H1 (cell line): Measurements from ENCODE around the gene HBD. TPM values are rescaled to one million over a fixed set of nuclear protein-coding genes. Genes with fewer than 3 reads are reported as not detected.

Experiments
- CTCF ChIA-PET: fragments of 300-600 bp; sonication (Branson Sonifier 250); formaldehyde crosslinking; loops from one replicate; lab custom pipeline; 2021; ENCODE audit not compliant: partially characterized antibody; lab: Charles Lee
- POLR2A ChIA-PET: fragments of 300-600 bp; sonication (Branson Sonifier 250); formaldehyde crosslinking; loops from one replicate; lab custom pipeline; 2021; ENCODE audit warnings: inconsistent platforms; ENCODE audit not compliant: partially characterized antibody; lab: Charles Lee
- DNase-seq, 2 experiments: peaks; one replicate each; pipeline versions ENCODE4 v3.0.0 to v3.0.0-alpha.2; 2010 to 2022; ENCODE audit warnings: low spot score in 2 of 2, low read depth in 1 of 2, mixed read lengths in 1 of 2
- FAIRE-seq: peaks from 2 replicates; lab custom pipeline; 2011; peaks lifted over from hg19 to GRCh38; lab: Jason Lieb, UNC
- H2AFZ ChIP-seq: 2 replicates; pipeline ENCODE4 v1.8.1; 2012; ENCODE audit warnings: low read length, inconsistent platforms
- H2AK5ac ChIP-seq: 2 replicates; pipeline ENCODE4 v1.6.1; 2013; ENCODE audit warnings: low read depth, low read length
- H2BK120ac ChIP-seq: replicated peaks from 2 replicates; pipeline ENCODE3; 2013; ENCODE audit warnings: low read depth, low read length, inconsistent platforms
- H2BK12ac ChIP-seq: 2 replicates; pipeline ENCODE4 v1.6.1; 2013; ENCODE audit warnings: low read depth, low read length
- H2BK15ac ChIP-seq: 2 replicates; pipeline ENCODE4 v1.6.1; 2013; ENCODE audit warnings: low read length
- H2BK20ac ChIP-seq: 2 replicates; pipeline ENCODE4 v1.6.1; 2013; ENCODE audit warnings: low read length
- H2BK5ac ChIP-seq: 2 replicates; pipeline ENCODE4 v1.6.1; 2013; ENCODE audit warnings: low read depth, low read length
- H3K14ac ChIP-seq: 2 replicates; pipeline ENCODE4 v1.6.1; 2013; ENCODE audit warnings: inconsistent platforms; ENCODE audit not compliant: insufficient read length
- H3K18ac ChIP-seq: 2 replicates; pipeline ENCODE4 v1.6.1; 2013; ENCODE audit warnings: low read length; ENCODE audit errors: extremely low read depth
- H3K23ac ChIP-seq: 2 replicates; pipeline ENCODE4 v1.6.1; 2013; ENCODE audit warnings: inconsistent platforms; ENCODE audit not compliant: insufficient read length
- H3K23me2 ChIP-seq: 2 replicates; pipeline ENCODE4 v1.6.1; 2013; ENCODE audit warnings: low read depth, low read length
- H3K27ac ChIP-seq: 2 replicates; pipeline ENCODE4 v1.6.1; 2011; ENCODE audit warnings: low read depth, low read length, inconsistent platforms
- H3K27me3 ChIP-seq, 4 experiments: replicated peaks in 1 of 4; 1 replicate in 1 of 4; 2 replicates in 3 of 4; pipeline versions ENCODE4 v1.6.1 to v1.8.1; 2011 to 2013; ENCODE audit warnings: low read length in 3 of 4, mild to moderate bottlenecking in 3 of 4, inconsistent platforms in 2 of 4, mixed read lengths in 2 of 4, moderate library complexity in 1 of 4; ENCODE audit not compliant: control insufficient read depth in 3 of 4, insufficient read depth in 3 of 4; ENCODE audit errors: extremely low read depth in 1 of 4
- H3K36me3 ChIP-seq, 4 experiments: 2 replicates each; pipeline versions ENCODE4 v1.6.1 to v1.8.1; 2011 to 2013; ENCODE audit warnings: mild to moderate bottlenecking in 4 of 4, low read length in 3 of 4, moderate library complexity in 2 of 4, control low read depth in 1 of 4, inconsistent platforms in 1 of 4; ENCODE audit not compliant: insufficient read depth in 4 of 4, control insufficient read depth in 2 of 4
- H3K4ac ChIP-seq: replicated peaks from 2 replicates; pipeline ENCODE3; 2013; ENCODE audit warnings: low read length, low read depth, mixed read lengths, inconsistent platforms; ENCODE audit not compliant: insufficient read length
- H3K4me1 ChIP-seq, 4 experiments: replicated peaks in 1 of 4; 1 replicate in 1 of 4; 2 replicates in 3 of 4; pipeline versions ENCODE4 v1.6.1 to v1.8.1; 2011 to 2013; ENCODE audit warnings: low read length in 3 of 4, inconsistent platforms in 2 of 4, mixed read lengths in 1 of 4; ENCODE audit not compliant: insufficient read depth in 4 of 4, control insufficient read depth in 3 of 4
- H3K4me2 ChIP-seq, 2 experiments: 2 replicates each; pipeline versions ENCODE4 v1.6.1 to v1.8.1; 2011 to 2013; ENCODE audit warnings: low read depth in 2 of 2, low read length in 2 of 2, control low read depth in 1 of 2, inconsistent platforms in 1 of 2, mild to moderate bottlenecking in 1 of 2; ENCODE audit not compliant: insufficient read depth in 1 of 2
- H3K4me3 ChIP-seq, 4 experiments: fragments of 200-600, 300-600 bp in 1 of 4; sonication (generic), shearing (Covaris generic), sonication (Bioruptor Twin) in 1 of 4; 2 replicates each; pipeline versions ENCODE4 v1.5.1 to v1.8.1; 2011 to 2016; ENCODE audit warnings: low read length in 4 of 4, low read depth in 3 of 4, control low read depth in 2 of 4, inconsistent platforms in 2 of 4, mild to moderate bottlenecking in 2 of 4, mixed read lengths in 1 of 4, moderate library complexity in 1 of 4; ENCODE audit not compliant: insufficient read depth in 2 of 4; ENCODE audit errors: extremely low read depth in 1 of 4
- H3K56ac ChIP-seq: replicated peaks from 2 replicates; pipeline ENCODE3; 2013; ENCODE audit warnings: low read depth, mild to moderate bottlenecking, mixed read lengths, low read length, inconsistent platforms; ENCODE audit not compliant: insufficient read length
- H3K79me1 ChIP-seq: 2 replicates; pipeline ENCODE4 v1.6.1; 2013; ENCODE audit warnings: low read depth, low read length, control low read depth
- H3K79me2 ChIP-seq, 2 experiments: 2 replicates each; pipeline versions ENCODE4 v1.6.1 to v1.8.1; 2012 to 2013; ENCODE audit warnings: low read length in 2 of 2, mild to moderate bottlenecking in 2 of 2, inconsistent platforms in 1 of 2; ENCODE audit not compliant: insufficient read depth in 2 of 2, control insufficient read depth in 1 of 2
- H3K9ac ChIP-seq, 4 experiments: replicated peaks in 1 of 4; 1 replicate in 1 of 4; 2 replicates in 3 of 4; pipeline versions ENCODE4 v1.6.1 to v1.8.1; 2011 to 2013; ENCODE audit warnings: low read depth in 3 of 4, low read length in 3 of 4, control low read depth in 2 of 4, mild to moderate bottlenecking in 2 of 4, moderate library complexity in 2 of 4, inconsistent platforms in 1 of 4; ENCODE audit errors: extremely low read depth in 1 of 4
- H3K9me3 ChIP-seq, 2 experiments: 2 replicates each; pipeline versions ENCODE4 v1.6.1 to v1.8.1; 2012 to 2013; ENCODE audit warnings: mild to moderate bottlenecking in 2 of 2, moderate library complexity in 2 of 2, control low read depth in 1 of 2, inconsistent platforms in 1 of 2, low read depth in 1 of 2, low read length in 1 of 2, mixed read lengths in 1 of 2; ENCODE audit not compliant: insufficient read depth in 2 of 2
- H4K20me1 ChIP-seq, 2 experiments: replicated peaks in 1 of 2; 2 replicates each; pipeline versions ENCODE3 to v1.8.1; 2011 to 2013; ENCODE audit warnings: inconsistent platforms in 2 of 2, low read length in 2 of 2, mild to moderate bottlenecking in 1 of 2; ENCODE audit not compliant: insufficient read depth in 2 of 2, control insufficient read depth in 1 of 2
- H4K5ac ChIP-seq: 2 replicates; pipeline ENCODE4 v1.6.1; 2013; ENCODE audit warnings: low read length, low read depth, mixed read lengths, inconsistent platforms; ENCODE audit not compliant: insufficient read length
- H4K8ac ChIP-seq: 2 replicates; pipeline ENCODE4 v1.8.0; 2013; ENCODE audit warnings: mild to moderate bottlenecking, moderate library complexity, low read length, inconsistent platforms; ENCODE audit not compliant: insufficient read depth; ENCODE audit errors: extremely low read depth
- H4K91ac ChIP-seq: replicated peaks from 2 replicates; pipeline ENCODE3; 2013; ENCODE audit warnings: low read length, mixed read lengths, inconsistent platforms; ENCODE audit not compliant: insufficient read length
- KDM4A ChIP-seq: IDR thresholded peaks from one replicate; pipeline ENCODE4 v1.7.1; 2012; ENCODE audit warnings: low read depth, mild to moderate bottlenecking, moderate library complexity, low read length, inconsistent platforms; ENCODE audit not compliant: severe bottlenecking
- POLR2AphosphoS5 ChIP-seq: IDR thresholded peaks from 2 replicates; pipeline ENCODE4 v1.6.1; 2011; ENCODE audit warnings: low read depth, low read length
- SP2 ChIP-seq: IDR thresholded peaks from 2 replicates; pipeline ENCODE4 v1.6.1; 2012; ENCODE audit warnings: mild to moderate bottlenecking, low read length, inconsistent platforms
- WGBS, 2 experiments: shearing (Covaris generic) in 1 of 2; methylation state at CpG; one replicate each; pipeline versions ENCODE4 v1.1.6 to v1.1.7; 2013 to 2015; ENCODE audit warnings: low lambda C conversion rate in 2 of 2, mixed read lengths in 2 of 2, inconsistent platforms in 1 of 2, low coverage in 1 of 2, missing lambda C conversion rate in 1 of 2; ENCODE audit not compliant: insufficient replicate concordance in 2 of 2, insufficient coverage in 1 of 2, insufficient read length in 1 of 2; ENCODE audit errors: extremely low coverage in 1 of 2, missing lambda C conversion rate in 1 of 2; 5-methylcytosine and 5-hydroxymethylcytosine counted together
- polyA plus RNA-seq, 7 experiments: library from polyadenylated mRNA; depleted of rRNA in 3 of 7; stranded (reverse) in 5 of 7; unstranded in 2 of 7; fragments of >200 nt in 5 of 7; fragments of 200-250 nt in 2 of 7; gene quantifications; 1 replicate in 5 of 7; 2 replicates in 1 of 7; 4 replicates in 1 of 7; pipeline versions ENCODE4 v1.2.1 to v1.2.3, GENCODE V29; 2011 to 2013; ENCODE audit warnings: missing spikeins in 2 of 7, mixed read lengths in 2 of 7
- total RNA-seq: library from RNA; stranded (reverse); fragmentation: NEBNext Ultra II Directional; extraction: Animal tissue kit (Norgen Biotek cat#: 25700); gene quantifications from 2 replicates; pipeline ENCODE4 v1.2.1, GENCODE V29; 2021

The HBD gene
- total and polyA plus RNA-seq, 2 of the 8 experiments (the other 6 are each of a cell fraction or from before 2014, with no cell fraction given) = not detected

DNA sequence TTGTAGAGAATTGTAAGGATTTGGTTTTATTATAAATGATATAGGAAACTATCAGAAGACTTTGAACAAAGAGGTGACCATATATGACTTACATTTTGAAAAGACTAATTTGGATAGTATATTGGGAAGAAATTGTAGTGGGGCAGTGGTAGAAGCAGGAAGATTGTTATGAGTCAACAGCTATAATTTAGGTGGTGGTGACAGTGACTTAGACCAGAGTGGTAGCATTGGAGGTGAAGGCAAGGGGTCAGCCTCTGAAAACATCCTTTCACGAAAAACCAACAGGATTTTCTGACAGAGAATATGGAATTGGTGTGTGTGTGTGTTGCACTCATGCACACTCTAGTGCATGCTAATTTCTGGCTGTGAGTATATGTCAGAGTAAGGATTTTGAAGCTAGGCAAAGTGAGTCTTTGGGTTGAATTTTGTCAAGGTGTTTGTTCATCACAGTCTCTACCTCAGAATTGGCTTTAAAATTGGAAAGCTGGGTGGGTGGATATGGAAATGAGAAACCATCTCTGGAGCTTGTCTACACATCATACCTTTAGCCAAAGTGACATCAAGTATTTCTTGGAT, 43.6 kb upstream of the HBD start:
- H3K27ac ChIP-seq = no peak overlapping the region
- no peaks in the 10 kb centered on the region; the same call in 1 of the 2 replicates for H3K23me2 ChIP-seq
- H3K56ac ChIP-seq = no peak overlapping the region
- no peak overlapping the region for H3K4me3 ChIP-seq
- no peak overlapping the region for H2AFZ ChIP-seq
- no peaks in the 10 kb centered on the region for H3K27me3 ChIP-seq
- 0 out of 2 replicates have a peak, but pooled peaks cover 2% of the 10 kb centered on the region for H3K79me1 ChIP-seq
- 80% methylated on average over 1 of the region's 1 CpG; no CpG with 5 or more reads in 1 of the 2 experiments for WGBS, 2 experiments
- no peaks in the 10 kb centered on the region for H3K36me3 ChIP-seq
- H3K18ac ChIP-seq = no peak overlapping the region
- no peaks in the 10 kb centered on the region for H4K20me1 ChIP-seq
- no peaks in the 10 kb centered on the region for H3K79me2 ChIP-seq
- H4K8ac ChIP-seq = no peak overlapping the region
- H3K9me3 ChIP-seq = no peaks in the 10 kb centered on the region
- TF ChIP-seq SP2 = no peak
- TF ChIP-seq KDM4A = no peak
- no peak for TF ChIP-seq POLR2AphosphoS5
- no peak overlapping the region for H3K9ac ChIP-seq
- no peak overlapping the region for H2BK15ac ChIP-seq
- no peak overlapping the region for H2BK120ac ChIP-seq
- no peak overlapping the region for H2AK5ac ChIP-seq
- no peak overlapping the region for H2BK12ac ChIP-seq
- no peak overlapping the region for H3K23ac ChIP-seq
- no peaks in the 10 kb centered on the region; a peak in 2 of 7 replicates for H3K4me1 ChIP-seq
- no peak overlapping the region for H3K14ac ChIP-seq
- H3K4ac ChIP-seq = no peak overlapping the region
- H2BK5ac ChIP-seq = no peak overlapping the region
- H4K5ac ChIP-seq = no peak overlapping the region
- H3K4me2 ChIP-seq = no peak overlapping the region
- DNase-seq = no peak
- POLR2A ChIA-PET = no interaction called here
- H2BK20ac ChIP-seq = no peak overlapping the region
- no peak for FAIRE-seq
- CTCF ChIA-PET = interaction anchor here (1.4 to 8.6 kb wide), 2 partner anchors 13 to 17 kb away, joined by 4 to 48 read pairs; no protein-coding TSS in a partner anchor
- no peak overlapping the region for H4K91ac ChIP-seq
